Measurements from ENCODE around the gene ZC3H12A. TPM values are rescaled to one million over a fixed set of nuclear protein-coding genes. Genes with fewer than 3 reads are reported as not detected.

ZC3H12A gene
- total and polyA plus RNA-seq, 4 donors: 19.1 to 125 (median 33.7) TPM

- TF ChIP-seq, protein P1, sequence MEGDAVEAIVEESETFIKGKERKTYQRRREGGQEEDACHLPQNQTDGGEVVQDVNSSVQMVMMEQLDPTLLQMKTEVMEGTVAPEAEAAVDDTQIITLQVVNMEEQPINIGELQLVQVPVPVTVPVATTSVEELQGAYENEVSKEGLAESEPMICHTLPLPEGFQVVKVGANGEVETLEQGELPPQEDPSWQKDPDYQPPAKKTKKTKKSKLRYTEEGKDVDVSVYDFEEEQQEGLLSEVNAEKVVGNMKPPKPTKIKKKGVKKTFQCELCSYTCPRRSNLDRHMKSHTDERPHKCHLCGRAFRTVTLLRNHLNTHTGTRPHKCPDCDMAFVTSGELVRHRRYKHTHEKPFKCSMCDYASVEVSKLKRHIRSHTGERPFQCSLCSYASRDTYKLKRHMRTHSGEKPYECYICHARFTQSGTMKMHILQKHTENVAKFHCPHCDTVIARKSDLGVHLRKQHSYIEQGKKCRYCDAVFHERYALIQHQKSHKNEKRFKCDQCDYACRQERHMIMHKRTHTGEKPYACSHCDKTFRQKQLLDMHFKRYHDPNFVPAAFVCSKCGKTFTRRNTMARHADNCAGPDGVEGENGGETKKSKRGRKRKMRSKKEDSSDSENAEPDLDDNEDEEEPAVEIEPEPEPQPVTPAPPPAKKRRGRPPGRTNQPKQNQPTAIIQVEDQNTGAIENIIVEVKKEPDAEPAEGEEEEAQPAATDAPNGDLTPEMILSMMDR (IDR thresholded peaks at IDR 0.05; ENCODE audit: control extremely low read depth, extremely low read depth): no peak
- WGBS, 2 donors: 91 to 94% methylated on average over 5 of the region's 5 CpGs
- H3K4me3 ChIP-seq: no peak overlapping the region
Measured at GRCh38 chr1:37468037-37468436, 6.3 kb upstream of the ZC3H12A start.

DNA sequence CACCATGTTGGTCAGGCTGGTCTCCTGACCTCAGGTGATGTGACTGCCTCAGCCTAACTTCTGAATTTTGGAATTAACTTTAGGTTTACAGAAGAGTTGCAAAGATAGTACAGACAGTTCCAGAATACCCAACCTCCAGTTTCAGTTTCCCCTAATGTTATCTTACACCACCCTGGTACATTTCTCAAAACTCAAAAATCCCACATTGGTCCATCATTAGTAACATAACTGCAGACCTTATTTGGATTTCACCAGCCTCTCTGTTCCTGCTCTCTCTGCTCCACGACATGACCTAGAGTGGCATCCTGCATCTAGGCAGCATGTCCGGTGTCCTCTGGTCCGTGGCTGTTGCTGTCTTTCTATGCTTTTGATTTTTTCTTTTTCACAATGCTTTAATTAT, 5.0 kb upstream of the ZC3H12A start:
- H3K36me3 ChIP-seq (ENCODE audit: control insufficient read depth in 4 of 4, insufficient read depth in 4 of 4, low read length in 4 of 4): no peaks in the 10 kb centered on the region
- H3K9me3 ChIP-seq (ENCODE audit: control insufficient read depth in 4 of 4, insufficient read depth in 3 of 4, low read length in 3 of 4): no peaks in the 10 kb centered on the region
- H3K27ac ChIP-seq (ENCODE audit: low read depth in 1 of 2, low read length in 1 of 2): no peak overlapping the region
- DNase-seq (no peak), ATAC-seq (ENCODE audit: insufficient read depth, low FRiP score) (no peak)
- no peaks in the 10 kb centered on the region for H3K27me3 ChIP-seq (ENCODE audit: control insufficient read depth in 3 of 3, insufficient read depth in 3 of 3, low read length in 2 of 3)
- WGBS, 2 donors: 77 to 80% methylated on average over 3 of the region's 3 CpGs
- no peak overlapping the region for H3K4me3 ChIP-seq
- TF ChIP-seq, protein P1 (IDR thresholded peaks at IDR 0.05; ENCODE audit: control extremely low read depth, extremely low read depth): no peak
- H3K4me1 ChIP-seq (ENCODE audit: control insufficient read depth in 5 of 5, insufficient read depth in 5 of 5, low read length in 5 of 5): peaks cover 0 to 22% (median 5%) of the 10 kb centered on the region in 5 donors
- no peak overlapping the region for H3K9ac ChIP-seq (ENCODE audit: insufficient read depth in 1 of 2, low read length in 2 of 2)

More at GRCh38 chr1:37468037-37468436, 6.3 kb upstream of the ZC3H12A start:
- Histone ChIP-seq H3K9ac (ENCODE audit: insufficient read depth in 1 of 2, low read length in 2 of 2) (no peak overlapping the region), H3K9me3 (ENCODE audit: control insufficient read depth in 4 of 4, insufficient read depth in 3 of 4, low read length in 3 of 4) (no peaks in the 10 kb centered on the region), H3K27me3 (ENCODE audit: control insufficient read depth in 3 of 3, insufficient read depth in 3 of 3, low read length in 2 of 3) (no peaks in the 10 kb centered on the region), H3K4me1 (ENCODE audit: control insufficient read depth in 5 of 5, insufficient read depth in 5 of 5, low read length in 5 of 5) (peaks cover 0 to 13% (median 0%) of the 10 kb centered on the region in 5 donors), H3K27ac (ENCODE audit: low read depth in 1 of 2, low read length in 1 of 2) (no peak overlapping the region), H3K36me3 (ENCODE audit: control insufficient read depth in 4 of 4, insufficient read depth in 4 of 4, low read length in 4 of 4) (no peaks in the 10 kb centered on the region)
- ATAC-seq (ENCODE audit: insufficient read depth, low FRiP score) (no peak), DNase-seq (no peak)

DNA sequence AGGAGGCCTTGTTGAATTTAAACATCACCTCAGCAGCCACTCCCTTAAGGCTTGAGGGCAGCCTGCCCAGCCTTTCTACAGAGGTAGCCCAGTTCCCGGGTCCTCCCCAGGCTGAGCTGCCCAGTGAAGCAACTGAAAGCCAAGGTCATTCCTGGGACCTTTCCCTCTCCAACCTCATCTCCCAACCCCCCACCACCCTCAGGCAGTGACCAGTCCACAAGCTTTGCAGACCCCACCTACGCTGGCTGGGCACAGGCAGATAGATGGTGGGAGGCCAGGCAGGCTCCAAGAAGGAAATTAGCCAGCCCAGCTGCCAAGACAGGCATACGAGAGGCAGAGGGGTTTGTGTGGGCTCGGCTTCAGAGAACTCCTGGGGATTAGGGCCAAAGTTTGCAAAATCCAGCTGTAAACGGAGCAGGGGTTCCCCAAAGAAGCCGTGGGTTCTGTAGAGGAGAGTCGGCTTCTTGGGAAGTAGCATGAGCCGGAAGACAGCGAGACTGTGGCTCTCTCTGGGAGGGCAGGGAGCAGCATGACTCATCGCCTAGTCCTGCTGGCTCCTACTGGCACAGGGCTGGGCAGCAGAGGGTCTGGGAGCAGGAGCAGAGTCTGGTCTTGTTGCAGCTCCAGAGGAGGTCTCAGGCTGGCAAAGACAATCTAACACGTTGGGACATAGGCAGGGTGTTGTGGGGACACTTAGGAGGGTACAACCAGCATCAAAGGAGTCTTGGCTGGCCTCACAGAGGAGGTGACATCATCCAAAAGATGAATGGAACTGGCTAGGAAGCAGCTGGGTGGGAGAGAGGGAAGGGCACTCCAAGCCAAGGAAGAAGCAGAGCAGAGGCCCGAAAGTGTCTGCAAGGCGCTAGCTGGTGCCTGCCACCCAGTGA, 2.8 kb upstream of the ZC3H12A start:
- peaks cover 0 to 31% (median 15%) of the 10 kb centered on the region in 5 donors for H3K4me1 ChIP-seq (ENCODE audit: control insufficient read depth in 5 of 5, insufficient read depth in 5 of 5, low read length in 5 of 5)
- H3K27ac ChIP-seq (ENCODE audit: low read depth in 1 of 2, low read length in 1 of 2): peak overlapping the region; percentile 34 to 88

More for the DNA sequence above, 2.8 kb upstream of the ZC3H12A start:
- TF ChIP-seq, protein P1 (IDR thresholded peaks at IDR 0.05; ENCODE audit: control extremely low read depth, extremely low read depth): no peak
- Histone ChIP-seq H3K9ac (ENCODE audit: insufficient read depth in 1 of 2, low read length in 2 of 2) (no peak overlapping the region), H3K9me3 (ENCODE audit: control insufficient read depth in 4 of 4, insufficient read depth in 3 of 4, low read length in 3 of 4) (no peaks in the 10 kb centered on the region), H3K36me3 (ENCODE audit: control insufficient read depth in 4 of 4, insufficient read depth in 4 of 4, low read length in 4 of 4) (peaks cover 0 to 10% (median 1%) of the 10 kb centered on the region in 4 donors), H3K4me3 (no peak overlapping the region), H3K27me3 (ENCODE audit: control insufficient read depth in 3 of 3, insufficient read depth in 3 of 3, low read length in 2 of 3) (no peaks in the 10 kb centered on the region)
- 24% methylated on average over 13 of the region's 13 CpGs for WGBS, 2 donors
- DNase-seq (peak; percentile 34 to 58 (median 57)), ATAC-seq (ENCODE audit: insufficient read depth, low FRiP score) (no peak)
